HEK293 (cell line): ENCODE results near the gene SLC35A2.

Source experiments
- MYNN ChIP-seq: fragments of 450-650 bp; formaldehyde crosslinking; IDR thresholded peaks from 2 replicates; pipeline ENCODE4 v1.5.1; 2016; ENCODE audit warnings: missing biosample characterization, missing genetic modification characterization, borderline replicate concordance
- ZNF580 ChIP-seq: fragments of 450-650 bp; formaldehyde crosslinking; IDR thresholded peaks from 2 replicates; pipeline ENCODE4 v1.5.1; 2016; ENCODE audit warnings: missing biosample characterization, missing genetic modification characterization
- ZXDB ChIP-seq: fragments of 450-650 bp; formaldehyde crosslinking; IDR thresholded peaks from 2 replicates; pipeline ENCODE4 v1.5.1; 2016; ENCODE audit warnings: missing biosample characterization, missing genetic modification characterization
- TF ChIP-seq, protein P1 (sequence below): fragments of 450-650 bp; formaldehyde crosslinking; IDR thresholded peaks from 2 replicates; pipeline ENCODE4 v1.5.1; 2016; ENCODE audit warnings: missing biosample characterization, missing genetic modification characterization

DNA sequence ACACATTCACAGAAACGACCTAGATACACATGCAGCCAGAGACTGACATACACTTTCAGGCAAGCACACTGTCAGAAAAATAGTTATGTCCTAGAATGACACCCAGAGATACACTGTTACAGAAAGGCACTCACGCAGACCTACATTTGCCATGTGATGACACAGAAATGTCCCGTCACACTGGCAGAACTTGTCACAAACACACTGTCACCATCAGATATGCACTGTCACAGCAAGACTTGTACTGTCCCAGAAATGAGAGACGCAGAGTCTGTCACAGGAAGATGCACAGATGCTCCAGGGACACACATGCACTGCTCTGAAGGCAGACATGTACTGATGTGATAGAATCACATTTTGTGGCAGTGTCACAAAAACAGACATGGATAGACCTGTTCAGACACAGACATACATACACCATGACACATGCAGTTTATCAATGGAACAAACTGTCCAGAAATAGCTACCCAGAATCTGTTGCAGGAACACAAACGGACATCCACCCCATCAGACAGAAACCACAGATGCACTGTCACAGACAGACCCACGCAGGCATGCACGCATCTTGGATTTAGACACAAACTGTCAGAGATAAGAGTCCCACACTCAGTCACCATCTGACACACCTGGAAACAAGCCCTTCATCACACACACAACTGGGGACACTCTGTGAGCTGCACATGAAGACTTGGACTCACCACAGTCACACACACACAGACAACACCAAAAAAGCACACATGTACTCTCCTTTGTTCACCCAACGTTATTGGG, 8.7 kb upstream of the SLC35A2 start:
- TF ChIP-seq MYNN (tag by site-specific recombination) (no peak), ZNF580 (tag by site-specific recombination) (no peak), ZXDB (tag by site-specific recombination) (no peak)
- TF ChIP-seq, protein P1, sequence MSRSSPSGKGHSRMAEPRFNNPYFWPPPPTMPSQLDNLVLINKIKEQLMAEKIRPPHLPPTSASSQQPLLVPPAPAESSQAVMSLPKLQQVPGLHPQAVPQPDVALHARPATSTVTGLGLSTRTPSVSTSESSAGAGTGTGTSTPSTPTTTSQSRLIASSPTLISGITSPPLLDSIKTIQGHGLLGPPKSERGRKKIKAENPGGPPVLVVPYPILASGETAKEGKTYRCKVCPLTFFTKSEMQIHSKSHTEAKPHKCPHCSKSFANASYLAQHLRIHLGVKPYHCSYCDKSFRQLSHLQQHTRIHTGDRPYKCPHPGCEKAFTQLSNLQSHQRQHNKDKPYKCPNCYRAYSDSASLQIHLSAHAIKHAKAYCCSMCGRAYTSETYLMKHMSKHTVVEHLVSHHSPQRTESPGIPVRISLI (tag by site-specific recombination): no peak
